Measurements from ENCODE around the gene MANEAL. TPM values are rescaled to one million over a fixed set of nuclear protein-coding genes. Genes with fewer than 3 reads are reported as not detected.

The MANEAL gene
- total and polyA plus RNA-seq, 2 of the 13 experiments (the other 11 are each of a cell fraction or from before 2014, with no cell fraction given), result 20.8 to 26.4 TPM

DNA sequence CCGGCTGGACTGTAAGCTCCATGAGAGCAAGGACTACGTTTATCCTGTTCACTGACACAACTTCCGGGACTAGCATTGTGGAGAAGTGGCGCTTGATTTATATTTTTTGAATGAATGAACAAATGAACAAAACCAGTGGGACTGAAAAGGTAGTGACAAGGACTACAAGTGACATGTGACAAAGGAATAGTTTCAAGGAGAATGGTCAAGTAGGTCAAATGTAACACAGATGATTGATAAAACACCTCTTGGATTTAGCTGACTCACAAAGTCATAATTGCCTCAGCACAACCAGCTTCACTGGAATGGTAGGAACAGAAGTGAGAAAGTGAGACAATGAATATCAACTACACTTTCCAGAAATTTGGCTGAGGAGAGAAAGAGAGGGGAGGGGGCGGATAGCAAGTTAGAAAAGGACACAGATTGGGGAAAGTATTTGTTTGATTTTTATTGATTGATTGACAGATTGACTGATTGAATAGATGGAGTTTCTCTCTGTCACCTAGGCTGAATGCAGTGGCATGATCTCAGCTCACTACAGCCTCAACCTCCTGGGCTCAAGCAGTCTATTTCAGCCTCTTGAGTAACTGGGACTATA is 51.5 kb downstream of the MANEAL start:
- intact Hi-C loops (cut with micrococcal nuclease; ENCODE audit: unreplicated experiment), result no loop called here
- H3K9ac ChIP-seq (ENCODE audit: insufficient read depth, low read depth, low read length), result no peak overlapping the region
- no peaks in the 10 kb centered on the region for H4K20me1 ChIP-seq (ENCODE audit: insufficient read depth, low read length)
- WGBS (ENCODE audit: low lambda C conversion rate), result 76% methylated on average over 5 of the region's 5 CpGs
- peaks cover 4% of the 10 kb centered on the region for H3K79me2 ChIP-seq (ENCODE audit: insufficient read depth, low read length)
- no peak for FAIRE-seq
- POLR2A ChIA-PET, result interaction anchor here (1.2 kb wide), 1 partner anchor 14 kb away, joined by 3 read pairs; the partner anchor contains the start of gene MTF1
- no peaks in the 10 kb centered on the region for H3K9me3 ChIP-seq (ENCODE audit: low read length)
- H3K27me3 ChIP-seq (ENCODE audit: control insufficient read depth in 1 of 2, insufficient read depth in 2 of 2, low read length in 2 of 2), result no peaks in the 10 kb centered on the region; a peak in 1 of 5 replicates
- no peak overlapping the region for H3K4me2 ChIP-seq (ENCODE audit: low read depth, low read length)
- TF ChIP-seq ZFP36L2 (CRISPR knock-in tag; IDR thresholded peaks at IDR 0.05), result no peak
- no peak for TF ChIP-seq ZNF773 (CRISPR knock-in tag; IDR thresholded peaks at IDR 0.05; ENCODE audit: borderline replicate concordance)
- H3K36me3 ChIP-seq (replicated peaks in 1 of 2; ENCODE audit: control insufficient read depth in 1 of 2, insufficient read depth in 2 of 2, low read length in 2 of 2), result peaks cover 7 to 19% of the 10 kb centered on the region in 2 experiments; a peak in 4 of 5 replicates
- no peak overlapping the region for H3K4me3 ChIP-seq (replicated peaks in 1 of 3; ENCODE audit: insufficient read depth in 1 of 3, low read depth in 2 of 3, low read length in 3 of 3)
- CTCF ChIA-PET (ENCODE audit: low intra/inter-chr PET ratio, low total read pairs), result no interaction called here
- in situ Hi-C loops (cut with HindIII; ENCODE audit: extremely low pct_ligation_motif_present, low pct_unique_long_range_greater_than_20kb), result no loop called here
- no TSS peak for BruUV-seq (replicated peaks)
- no peak overlapping the region for H3K27ac ChIP-seq (ENCODE audit: extremely low read length, insufficient read depth, low read length)
- no peaks in the 10 kb centered on the region for H3K4me1 ChIP-seq (ENCODE audit: insufficient read depth, low read length)
- ATAC-seq, result no peak
- H2AFZ ChIP-seq (ENCODE audit: low read length), result no peak overlapping the region
- no peak for DNase-seq (ENCODE audit: low spot score)

GRCh38 chr1:37845786-37846185 is 52.1 kb downstream of the MANEAL start:
- Histone ChIP-seq H3K4me2 (ENCODE audit: low read depth, low read length) (no peak overlapping the region), H3K4me1 (ENCODE audit: insufficient read depth, low read length) (no peaks in the 10 kb centered on the region), H3K4me3 (replicated peaks in 1 of 3; ENCODE audit: insufficient read depth in 1 of 3, low read depth in 2 of 3, low read length in 3 of 3) (no peak overlapping the region), H4K20me1 (ENCODE audit: insufficient read depth, low read length) (no peaks in the 10 kb centered on the region), H3K79me2 (ENCODE audit: insufficient read depth, low read length) (peaks cover 8% of the 10 kb centered on the region), H3K36me3 (replicated peaks in 1 of 2; ENCODE audit: control insufficient read depth in 1 of 2, insufficient read depth in 2 of 2, low read length in 2 of 2) (peaks cover 7 to 15% of the 10 kb centered on the region in 2 experiments; a peak in 4 of 5 replicates), H3K27me3 (ENCODE audit: control insufficient read depth in 1 of 2, insufficient read depth in 2 of 2, low read length in 2 of 2) (no peaks in the 10 kb centered on the region; a peak in 1 of 5 replicates), H3K9ac (ENCODE audit: insufficient read depth, low read depth, low read length) (no peak overlapping the region), H3K9me3 (ENCODE audit: low read length) (no peaks in the 10 kb centered on the region), H2AFZ (ENCODE audit: low read length) (no peak overlapping the region), H3K27ac (ENCODE audit: extremely low read length, insufficient read depth, low read length) (no peak overlapping the region)
- in situ Hi-C loops (cut with HindIII; ENCODE audit: extremely low pct_ligation_motif_present, low pct_unique_long_range_greater_than_20kb) (no loop called here), intact Hi-C loops (cut with micrococcal nuclease; ENCODE audit: unreplicated experiment) (no loop called here)
- POLR2A ChIA-PET, result interaction anchor here (1.2 kb wide), 1 partner anchor 14 kb away, joined by 3 read pairs; the partner anchor contains the start of gene MTF1
- BruUV-seq (replicated peaks), result no TSS peak
- CTCF ChIA-PET (ENCODE audit: low intra/inter-chr PET ratio, low total read pairs), result no interaction called here
- TF ChIP-seq, protein P1, sequence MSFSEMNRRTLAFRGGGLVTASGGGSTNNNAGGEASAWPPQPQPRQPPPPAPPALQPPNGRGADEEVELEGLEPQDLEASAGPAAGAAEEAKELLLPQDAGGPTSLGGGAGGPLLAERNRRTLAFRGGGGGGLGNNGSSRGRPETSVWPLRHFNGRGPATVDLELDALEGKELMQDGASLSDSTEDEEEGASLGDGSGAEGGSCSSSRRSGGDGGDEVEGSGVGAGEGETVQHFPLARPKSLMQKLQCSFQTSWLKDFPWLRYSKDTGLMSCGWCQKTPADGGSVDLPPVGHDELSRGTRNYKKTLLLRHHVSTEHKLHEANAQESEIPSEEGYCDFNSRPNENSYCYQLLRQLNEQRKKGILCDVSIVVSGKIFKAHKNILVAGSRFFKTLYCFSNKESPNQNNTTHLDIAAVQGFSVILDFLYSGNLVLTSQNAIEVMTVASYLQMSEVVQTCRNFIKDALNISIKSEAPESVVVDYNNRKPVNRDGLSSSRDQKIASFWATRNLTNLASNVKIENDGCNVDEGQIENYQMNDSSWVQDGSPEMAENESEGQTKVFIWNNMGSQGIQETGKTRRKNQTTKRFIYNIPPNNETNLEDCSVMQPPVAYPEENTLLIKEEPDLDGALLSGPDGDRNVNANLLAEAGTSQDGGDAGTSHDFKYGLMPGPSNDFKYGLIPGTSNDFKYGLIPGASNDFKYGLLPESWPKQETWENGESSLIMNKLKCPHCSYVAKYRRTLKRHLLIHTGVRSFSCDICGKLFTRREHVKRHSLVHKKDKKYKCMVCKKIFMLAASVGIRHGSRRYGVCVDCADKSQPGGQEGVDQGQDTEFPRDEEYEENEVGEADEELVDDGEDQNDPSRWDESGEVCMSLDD (CRISPR knock-in tag; IDR thresholded peaks at IDR 0.05; ENCODE audit: borderline replicate concordance), result no peak
- TF ChIP-seq ZNF788 (CRISPR knock-in tag; IDR thresholded peaks at IDR 0.05; ENCODE audit: borderline replicate concordance) (no peak), ZSCAN12 (CRISPR knock-in tag; IDR thresholded peaks at IDR 0.05) (no peak), RBM22 (optimal IDR thresholded peaks at IDR 0.05; ENCODE audit: low read length) (no peak)
- TF ChIP-seq, protein P2, sequence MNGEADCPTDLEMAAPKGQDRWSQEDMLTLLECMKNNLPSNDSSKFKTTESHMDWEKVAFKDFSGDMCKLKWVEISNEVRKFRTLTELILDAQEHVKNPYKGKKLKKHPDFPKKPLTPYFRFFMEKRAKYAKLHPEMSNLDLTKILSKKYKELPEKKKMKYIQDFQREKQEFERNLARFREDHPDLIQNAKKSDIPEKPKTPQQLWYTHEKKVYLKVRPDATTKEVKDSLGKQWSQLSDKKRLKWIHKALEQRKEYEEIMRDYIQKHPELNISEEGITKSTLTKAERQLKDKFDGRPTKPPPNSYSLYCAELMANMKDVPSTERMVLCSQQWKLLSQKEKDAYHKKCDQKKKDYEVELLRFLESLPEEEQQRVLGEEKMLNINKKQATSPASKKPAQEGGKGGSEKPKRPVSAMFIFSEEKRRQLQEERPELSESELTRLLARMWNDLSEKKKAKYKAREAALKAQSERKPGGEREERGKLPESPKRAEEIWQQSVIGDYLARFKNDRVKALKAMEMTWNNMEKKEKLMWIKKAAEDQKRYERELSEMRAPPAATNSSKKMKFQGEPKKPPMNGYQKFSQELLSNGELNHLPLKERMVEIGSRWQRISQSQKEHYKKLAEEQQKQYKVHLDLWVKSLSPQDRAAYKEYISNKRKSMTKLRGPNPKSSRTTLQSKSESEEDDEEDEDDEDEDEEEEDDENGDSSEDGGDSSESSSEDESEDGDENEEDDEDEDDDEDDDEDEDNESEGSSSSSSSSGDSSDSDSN (CRISPR knock-in tag; IDR thresholded peaks at IDR 0.05), result no peak
- TF ChIP-seq, protein P3, sequence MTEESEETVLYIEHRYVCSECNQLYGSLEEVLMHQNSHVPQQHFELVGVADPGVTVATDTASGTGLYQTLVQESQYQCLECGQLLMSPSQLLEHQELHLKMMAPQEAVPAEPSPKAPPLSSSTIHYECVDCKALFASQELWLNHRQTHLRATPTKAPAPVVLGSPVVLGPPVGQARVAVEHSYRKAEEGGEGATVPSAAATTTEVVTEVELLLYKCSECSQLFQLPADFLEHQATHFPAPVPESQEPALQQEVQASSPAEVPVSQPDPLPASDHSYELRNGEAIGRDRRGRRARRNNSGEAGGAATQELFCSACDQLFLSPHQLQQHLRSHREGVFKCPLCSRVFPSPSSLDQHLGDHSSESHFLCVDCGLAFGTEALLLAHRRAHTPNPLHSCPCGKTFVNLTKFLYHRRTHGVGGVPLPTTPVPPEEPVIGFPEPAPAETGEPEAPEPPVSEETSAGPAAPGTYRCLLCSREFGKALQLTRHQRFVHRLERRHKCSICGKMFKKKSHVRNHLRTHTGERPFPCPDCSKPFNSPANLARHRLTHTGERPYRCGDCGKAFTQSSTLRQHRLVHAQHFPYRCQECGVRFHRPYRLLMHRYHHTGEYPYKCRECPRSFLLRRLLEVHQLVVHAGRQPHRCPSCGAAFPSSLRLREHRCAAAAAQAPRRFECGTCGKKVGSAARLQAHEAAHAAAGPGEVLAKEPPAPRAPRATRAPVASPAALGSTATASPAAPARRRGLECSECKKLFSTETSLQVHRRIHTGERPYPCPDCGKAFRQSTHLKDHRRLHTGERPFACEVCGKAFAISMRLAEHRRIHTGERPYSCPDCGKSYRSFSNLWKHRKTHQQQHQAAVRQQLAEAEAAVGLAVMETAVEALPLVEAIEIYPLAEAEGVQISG (CRISPR knock-in tag; IDR thresholded peaks at IDR 0.05), result no peak
- ATAC-seq (no peak), FAIRE-seq (no peak), DNase-seq (ENCODE audit: low spot score) (no peak)
- WGBS (ENCODE audit: low lambda C conversion rate), result 93% methylated on average over 3 of the region's 3 CpGs

Data from HepG2 (cell line).